ENCODE measurements around the gene FREY1.
A peak's percentile ranks its signal among the peaks of the same experiment; 100 is the strongest.

The FREY1 gene

DNA sequence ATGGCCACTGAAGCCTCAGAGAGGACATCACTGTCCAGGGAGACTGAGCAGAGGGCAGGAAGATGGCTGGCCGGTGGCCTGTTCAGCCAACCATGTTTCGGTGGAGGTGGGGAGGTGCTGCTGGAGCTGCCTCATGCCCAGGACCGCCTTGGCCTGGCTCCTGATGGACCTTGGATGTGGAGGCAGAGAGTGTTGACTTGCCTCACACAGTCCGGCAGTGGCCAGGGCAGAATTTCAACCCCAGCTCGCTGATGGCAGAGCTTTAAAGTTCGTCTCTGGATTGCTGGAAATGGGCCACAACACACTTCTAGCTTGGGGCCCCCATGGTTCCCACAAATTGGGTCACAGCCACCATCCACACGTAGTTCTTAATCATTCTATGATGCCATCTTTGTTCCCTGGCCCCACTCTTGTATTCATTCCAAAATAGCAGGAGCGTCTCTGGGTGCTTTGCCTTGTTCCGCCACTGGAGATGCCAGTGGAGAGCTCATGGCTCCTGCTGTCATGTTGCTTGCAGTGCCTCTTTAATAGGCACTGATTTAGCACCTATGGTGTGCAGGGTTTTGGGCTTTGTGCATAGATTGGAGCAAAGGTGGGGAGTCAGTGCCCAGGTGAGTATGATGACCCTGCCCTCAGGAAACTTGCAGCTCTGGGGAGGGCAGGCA lies 16.1 kb downstream of the FREY1 start:
- DNase-seq = no peak

DNA sequence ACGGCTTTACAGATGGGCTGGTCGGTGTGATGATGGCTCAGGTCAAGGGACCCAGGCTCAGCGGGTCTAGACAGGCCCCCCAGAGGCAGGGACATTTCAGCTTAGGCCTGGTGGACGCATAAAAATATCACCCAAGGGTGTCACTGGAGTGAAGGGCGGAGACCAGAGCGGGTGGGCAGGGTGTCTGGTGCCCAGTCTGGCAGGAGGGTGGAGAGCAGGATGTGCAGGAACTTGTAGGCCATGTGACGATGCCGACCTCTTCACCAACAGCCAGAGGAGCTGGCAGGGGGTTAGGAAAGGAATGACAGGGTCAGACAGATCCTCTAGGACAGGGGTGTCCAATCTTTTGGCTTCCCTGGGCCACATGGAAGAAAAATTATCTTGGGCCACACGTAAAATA lies 17.1 kb downstream of the FREY1 start:
- DNase-seq = no peak

DNA sequence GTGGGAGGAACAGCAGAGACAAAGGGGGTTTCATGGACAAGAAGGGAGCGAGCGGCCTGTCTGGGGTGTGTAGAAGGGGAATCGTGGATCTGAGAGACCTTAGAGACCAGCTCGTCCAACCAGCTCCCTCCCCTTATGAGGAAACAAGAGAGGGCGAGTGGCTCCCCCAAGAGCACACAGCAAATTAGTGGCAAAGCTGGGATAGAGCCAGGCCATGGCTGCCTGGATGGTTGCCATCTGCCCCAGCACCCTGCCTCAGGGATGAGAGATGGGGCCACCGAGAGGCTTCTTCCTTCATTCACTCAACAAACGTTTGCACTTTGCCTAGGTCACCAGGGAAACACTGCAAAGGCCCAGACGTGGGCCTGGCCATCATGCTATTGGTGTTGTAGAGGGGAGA lies 17.5 kb downstream of the FREY1 start:
- DNase-seq = no peak

DNA sequence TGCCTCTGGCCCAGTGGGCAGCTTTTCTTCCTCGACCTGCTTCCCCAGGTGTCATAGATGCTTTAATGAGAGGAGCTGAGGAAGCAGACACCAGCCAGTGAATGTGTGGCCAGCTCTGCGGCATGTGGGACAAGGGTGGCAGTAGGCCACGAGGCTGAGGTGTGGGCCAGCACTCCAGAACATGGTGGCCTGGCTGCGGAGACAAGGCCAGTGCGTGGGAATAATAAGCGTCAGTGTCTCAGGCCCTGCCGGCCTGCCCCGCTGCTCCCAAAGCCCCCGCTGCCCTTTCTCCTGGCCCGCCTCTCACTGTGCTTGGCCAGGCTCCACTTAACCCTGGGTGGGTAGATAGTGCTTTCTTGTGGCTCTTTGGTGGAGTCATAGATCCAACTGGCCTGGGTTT lies 19.5 kb downstream of the FREY1 start:
- no peak for DNase-seq

DNA sequence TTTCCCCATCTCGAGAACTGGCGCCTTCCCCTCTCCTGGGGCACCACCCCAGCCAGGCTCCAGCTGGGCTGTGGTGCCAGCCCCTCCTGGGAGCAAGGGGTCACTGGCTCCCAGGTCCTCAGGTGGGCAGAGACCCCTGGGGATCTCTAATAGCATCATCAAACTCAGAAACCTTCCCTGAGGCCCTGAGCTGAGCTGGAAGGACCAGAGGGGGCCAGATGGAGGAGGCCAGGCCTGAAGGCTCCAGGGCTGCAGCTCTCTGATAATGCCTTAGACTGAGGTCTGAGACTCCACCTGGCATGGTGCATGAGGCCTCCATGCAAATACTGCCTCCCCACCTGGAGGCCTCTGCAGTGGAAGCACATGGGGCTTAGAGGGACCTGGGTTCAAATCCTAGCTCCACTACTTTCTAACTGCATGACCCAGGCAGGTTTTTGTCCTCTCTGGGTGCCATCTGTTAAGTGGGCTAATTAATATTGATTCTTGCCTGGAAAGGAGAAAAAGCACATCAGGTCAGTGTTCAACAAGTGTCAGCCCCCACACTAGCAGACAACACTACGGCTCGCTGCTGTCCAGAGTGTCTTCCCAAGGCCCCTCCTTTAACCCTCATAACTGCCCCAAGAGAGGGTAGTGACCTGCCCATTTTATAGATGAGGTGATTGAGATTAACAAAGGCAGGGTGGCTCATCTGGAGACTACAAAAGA lies 20.1 kb downstream of the FREY1 start:
- DNase-seq = no peak

DNA sequence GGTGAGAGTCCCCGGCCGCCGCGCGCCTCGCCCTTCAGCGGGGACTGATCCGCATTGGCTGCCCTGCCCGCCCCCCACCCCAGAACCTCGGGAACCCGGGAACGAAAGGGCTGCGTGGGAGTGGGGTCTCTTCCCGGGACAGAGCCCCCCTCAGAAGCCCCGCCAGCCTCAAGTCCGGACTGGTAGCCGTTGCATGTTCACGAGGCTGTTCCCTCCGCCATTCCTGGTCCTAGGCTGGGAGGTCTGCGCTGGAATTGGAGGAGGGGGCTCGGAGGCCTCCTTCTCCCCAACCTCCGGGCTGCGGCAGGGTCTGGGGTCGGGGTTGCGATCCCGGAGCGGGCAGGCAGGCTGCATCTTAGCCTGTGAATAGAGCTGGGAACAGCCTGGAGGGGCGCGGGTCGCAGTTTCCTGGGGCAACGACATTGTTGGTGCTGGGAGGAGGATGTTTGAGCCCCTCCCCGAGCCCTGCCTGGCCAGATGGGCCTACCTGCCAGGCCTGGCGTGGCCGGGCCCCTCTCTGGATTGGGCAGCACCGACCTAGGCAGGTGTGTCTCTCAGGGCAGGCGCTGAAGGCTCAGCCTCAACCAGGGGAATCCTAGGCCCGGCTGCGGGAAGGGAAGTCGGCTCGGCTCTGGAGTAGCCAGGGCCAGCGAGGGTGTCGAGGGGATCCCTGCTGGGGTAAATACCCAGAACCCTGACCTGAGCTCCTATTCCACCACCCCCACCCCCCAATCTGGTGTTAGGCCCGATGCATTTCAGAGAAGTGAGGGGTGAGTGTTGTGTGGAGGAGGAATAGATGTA lies 20.9 kb downstream of the FREY1 start:
- no peak for DNase-seq

DNA sequence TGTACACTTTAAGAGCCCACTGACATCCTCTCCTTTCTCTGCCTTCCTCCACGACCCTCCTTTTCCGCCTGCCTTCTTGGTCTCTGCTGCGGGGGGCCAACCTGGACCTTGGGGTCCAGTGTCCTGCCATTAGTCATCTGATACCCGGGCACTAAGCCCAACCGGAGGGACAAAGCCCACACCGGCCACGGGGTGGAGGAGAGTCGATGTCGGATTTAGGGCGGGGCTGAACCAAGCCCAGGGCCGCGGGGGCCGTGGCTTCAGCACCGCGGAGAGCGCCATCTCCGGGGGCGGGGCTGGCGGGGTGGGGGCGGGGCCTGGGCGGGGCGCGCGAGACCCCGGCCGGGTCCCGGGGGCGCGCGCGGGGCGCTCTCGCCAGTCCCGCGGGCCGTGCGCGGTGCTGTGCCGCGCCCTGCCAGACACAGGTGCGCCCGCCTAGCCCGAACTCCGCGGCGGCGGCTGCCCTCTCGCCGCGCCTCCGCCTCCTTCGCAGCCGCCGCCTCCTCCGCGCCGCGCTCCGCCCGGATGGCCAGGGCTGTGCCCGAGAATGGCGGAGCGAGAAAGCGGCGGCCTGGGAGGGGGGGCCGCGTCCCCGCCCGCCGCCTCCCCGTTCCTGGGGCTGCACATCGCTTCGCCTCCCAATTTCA lies 21.7 kb downstream of the FREY1 start, which contains the start of gene MAPK8IP1:
Gene MAPK8IP1 (plus strand): TSS at position 378 of the 647 bp plus-strand sequence. CDS start 170 bp downstream, at position 548.
- peak; percentile 2 for DNase-seq

DNA sequence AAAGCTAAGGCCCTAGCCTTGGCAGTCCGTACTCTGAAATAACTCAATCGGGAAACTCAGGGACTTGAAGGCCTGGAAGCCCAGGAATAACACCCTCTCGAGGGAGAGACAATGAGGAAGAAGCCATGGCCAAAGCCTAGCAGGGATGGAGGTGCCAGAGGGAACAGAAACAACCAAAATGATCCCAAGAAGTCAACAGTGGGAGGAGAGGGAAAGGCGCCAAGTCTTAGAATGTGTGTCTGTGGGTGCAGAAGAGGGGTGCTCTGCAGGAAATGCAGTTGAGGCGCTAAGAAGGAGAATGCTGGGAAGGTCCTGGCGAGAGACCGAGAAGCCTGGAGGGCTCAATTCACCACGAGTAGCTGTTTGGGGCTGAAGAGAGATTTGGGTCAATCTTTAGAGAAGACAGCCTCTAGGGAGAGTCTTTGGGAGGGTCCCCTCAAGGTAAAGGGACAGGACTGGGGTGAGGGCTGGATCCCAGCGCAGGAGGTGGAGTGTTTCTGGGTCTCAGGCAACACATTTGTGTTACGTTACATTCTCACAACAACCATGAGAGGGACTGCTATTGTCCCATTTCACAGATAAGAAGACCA lies 22.4 kb downstream of the FREY1 start:
- no peak for DNase-seq

DNA sequence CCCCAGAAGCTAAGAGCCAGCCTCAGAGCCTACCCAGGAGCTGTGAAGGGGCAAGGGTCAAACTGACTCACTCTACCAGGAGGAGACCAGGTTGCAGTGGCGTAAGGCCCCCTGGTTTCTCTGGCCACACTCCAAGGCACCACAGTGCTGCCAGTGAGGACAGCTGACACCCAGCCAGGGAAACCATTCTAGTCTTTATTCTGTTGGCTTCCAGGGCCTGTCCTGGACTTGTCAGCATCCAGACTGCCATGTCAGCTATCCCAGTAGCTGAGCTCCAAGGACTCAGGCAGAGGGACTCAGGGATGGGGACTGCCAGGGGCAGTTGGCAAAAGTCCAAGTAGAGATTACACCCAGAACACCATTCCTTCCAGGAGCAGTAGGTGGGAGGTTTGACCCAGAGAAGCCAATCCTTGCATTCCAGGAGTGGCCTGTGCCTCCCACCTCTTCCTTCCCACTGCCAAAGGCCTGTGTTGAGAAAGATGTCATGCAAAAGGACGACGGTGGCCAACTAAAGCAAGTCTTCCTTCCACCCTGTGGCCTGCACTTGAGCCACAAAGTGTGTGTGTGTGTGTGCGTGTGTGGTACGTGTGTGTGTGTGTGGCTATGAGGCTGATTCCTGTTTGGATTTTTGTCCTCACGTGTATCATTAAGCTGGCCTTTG lies 25.2 kb downstream of the FREY1 start:
- no peak for DNase-seq

DNA sequence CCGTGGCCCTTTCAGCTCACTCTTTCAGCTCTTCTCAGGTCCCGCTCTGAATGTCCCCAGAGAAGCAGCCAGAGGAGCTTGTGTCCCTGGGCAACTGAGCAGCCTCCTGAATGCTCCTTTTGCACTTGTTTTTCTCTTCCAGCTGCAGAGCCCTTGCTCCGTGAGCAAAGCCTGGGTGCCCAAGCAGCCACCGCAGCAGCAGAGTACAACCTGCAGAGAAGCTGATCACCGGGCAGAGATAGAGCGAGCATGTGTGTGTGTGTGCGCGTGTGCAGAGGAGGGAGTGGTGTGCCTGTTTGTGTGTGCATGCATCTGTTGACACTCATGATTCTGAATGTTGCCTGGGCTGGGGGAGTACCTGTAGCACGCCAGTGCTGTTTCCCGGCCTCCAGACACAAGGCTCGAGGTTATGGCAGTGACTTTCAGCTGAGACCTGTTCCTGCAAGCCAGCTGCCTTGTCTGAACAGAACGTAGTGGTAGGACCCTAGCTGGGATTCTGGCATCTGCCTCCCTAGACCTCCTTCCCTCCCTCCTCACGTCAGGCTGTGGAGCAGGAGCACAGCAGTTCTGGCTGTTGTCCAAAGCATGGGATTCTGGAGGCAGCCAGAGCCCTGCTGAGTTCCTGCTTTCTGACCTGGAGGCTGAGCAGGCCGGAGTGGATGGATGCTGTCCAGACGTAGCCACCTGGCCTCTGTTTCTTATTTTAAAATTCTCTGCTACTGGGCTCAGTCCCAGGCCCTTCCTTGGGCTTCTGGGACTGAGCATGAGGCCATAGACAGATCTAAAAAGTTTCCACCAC lies 26.1 kb downstream of the FREY1 start:
- no peak for DNase-seq

DNA sequence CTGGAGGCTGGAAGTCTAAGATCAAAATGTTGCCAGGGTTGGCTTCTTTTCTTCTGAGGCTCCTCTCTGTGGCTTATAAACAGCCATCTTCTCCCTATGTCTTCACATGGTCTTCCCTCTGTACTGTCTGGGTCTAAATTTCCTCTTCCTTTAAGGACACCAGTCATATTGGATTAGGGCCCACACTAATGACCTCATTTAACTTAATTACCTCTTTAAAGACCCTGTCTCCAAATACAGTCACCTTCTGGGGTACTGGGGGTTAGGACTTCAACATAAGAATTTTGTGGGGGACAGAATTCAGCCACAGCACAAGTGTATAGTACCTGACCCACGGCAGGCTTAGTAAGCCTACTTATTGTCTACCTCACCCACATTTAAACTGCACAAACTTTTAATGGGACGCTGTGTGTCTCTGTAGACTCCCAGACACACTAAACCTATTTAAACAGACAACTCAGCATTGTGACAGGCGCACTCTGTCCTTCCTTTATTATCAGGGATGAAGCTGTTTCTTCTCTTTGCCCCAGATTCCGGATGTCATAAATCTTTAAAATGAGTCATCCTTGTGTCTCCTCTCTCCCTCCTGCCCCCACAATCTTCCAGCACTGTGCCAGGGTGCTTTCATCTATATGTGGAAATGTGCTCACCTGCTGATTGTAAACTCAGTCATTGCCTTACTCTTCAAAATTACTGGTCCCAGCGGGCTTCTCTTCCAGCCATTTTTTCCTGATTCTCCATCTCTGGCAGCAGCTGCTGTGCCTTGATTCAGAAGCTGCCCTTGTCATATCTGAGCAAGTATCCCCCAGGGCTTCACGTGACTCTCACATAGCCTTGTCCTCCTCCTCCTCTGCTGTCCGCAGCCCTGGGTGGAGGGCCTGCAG lies 27.0 kb downstream of the FREY1 start:
- no peak for DNase-seq

DNA sequence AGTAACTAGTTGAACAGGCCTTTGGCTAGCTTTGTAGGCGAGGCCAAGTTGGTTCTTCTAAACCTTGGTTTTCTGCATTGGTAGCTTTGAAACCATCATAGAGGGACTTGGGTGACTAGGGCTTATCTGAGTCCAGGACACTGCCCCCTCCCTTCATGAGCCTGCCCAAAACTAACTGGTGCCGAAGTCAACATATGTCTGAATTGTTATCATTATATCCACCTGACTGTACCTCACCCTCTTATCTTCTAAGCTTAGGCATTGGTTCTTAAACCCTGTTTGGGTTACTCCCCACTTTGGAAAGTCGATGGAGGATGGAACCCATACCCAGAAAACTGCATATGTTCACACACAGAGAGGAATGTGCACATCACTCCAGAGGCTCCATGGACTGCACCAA lies 29.2 kb downstream of the FREY1 start:
- DNase-seq = no peak

DNA sequence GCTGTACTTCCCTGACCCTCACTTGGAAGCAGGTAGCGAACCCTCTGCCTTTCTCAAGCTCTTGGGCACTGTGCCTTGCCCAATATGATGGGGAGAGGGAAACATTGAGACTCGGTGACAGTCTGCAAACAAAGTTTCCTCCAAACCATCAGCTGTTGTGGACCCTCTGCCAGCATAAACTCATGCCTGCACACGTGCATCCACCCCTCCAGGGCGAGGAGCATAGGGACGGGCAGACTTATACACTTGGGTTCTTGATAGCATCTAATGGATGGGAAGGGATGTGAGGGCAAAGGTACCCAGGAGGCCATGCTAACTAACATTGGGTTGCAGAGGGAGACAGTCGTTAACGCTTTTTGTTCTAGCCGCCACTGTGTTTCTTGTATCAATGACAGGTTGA lies 29.9 kb downstream of the FREY1 start:
- DNase-seq = no peak

DNA sequence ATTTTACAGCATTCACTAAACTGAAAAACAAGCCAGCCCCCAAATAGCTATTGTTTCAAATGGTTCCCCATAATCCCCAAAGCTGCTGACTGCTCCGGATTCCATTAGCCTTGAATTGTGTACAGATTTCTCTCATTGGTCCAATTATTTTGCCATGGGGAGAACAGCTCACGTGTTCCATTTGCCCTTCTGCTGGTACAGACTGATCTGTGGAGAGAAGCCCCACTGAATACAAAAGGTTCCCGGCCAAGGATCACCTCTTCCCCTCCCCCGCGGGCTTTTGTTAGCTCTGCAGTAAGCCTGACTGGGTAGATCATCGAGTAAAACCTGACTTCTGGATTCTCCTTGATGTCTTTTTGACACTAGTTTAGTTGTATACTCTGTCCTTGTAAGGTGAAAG lies 30.7 kb downstream of the FREY1 start:
- no peak for DNase-seq

DNA sequence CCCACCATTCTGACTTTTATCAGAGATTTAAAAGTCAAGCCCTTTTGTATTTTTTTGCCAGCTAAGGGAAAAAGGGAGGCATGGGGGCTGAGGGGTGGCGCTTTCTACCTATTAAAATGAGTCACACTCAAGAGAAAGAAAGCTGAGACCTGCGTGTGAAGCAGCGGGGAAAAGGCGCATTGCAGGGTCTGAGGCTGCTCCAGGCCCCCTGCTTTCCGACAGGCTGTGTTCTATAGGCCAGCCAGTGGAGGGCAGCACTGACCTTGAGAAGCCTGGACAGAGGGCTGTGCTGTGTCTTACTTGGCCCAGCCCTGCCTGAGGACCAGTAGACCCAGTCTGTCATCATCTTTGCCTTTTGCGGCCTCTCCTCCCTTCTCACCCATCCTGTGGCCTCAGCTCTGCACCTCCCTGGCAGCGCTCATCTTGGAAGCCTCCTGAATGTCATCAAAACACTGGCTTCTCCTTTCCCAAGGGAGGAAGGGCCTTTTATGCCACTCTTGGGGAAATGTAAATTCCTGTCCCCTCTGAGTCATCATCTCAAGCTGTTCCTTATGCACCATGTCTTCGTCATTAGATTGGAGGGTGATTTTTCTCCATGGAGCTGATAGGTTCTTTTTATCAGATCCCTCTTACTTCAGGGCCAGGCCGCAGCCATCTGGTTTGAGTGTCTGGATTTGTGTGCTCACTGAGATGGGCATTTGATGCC lies 34.3 kb downstream of the FREY1 start:
- DNase-seq = peak; percentile 17

DNA sequence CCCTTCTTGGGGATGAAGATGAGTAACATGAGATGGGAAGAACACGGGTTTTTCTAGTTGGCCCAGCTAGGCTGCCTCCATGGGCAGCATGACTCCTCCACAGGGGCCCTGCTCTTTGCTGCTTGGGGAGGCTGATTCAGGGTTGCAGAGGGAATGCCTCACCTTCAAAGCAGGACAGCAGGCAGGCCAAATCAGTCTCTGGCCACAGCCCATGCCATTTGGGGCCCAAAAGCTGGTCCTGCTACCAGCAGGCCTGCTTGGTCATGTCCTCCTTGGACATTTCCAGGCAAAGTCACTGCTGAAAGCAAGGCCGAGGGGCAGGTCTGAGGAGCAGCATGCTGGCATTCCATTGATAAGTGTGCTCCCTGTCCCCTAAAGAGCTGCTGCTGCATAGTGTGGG lies 35.4 kb downstream of the FREY1 start:
- no peak for DNase-seq

DNA sequence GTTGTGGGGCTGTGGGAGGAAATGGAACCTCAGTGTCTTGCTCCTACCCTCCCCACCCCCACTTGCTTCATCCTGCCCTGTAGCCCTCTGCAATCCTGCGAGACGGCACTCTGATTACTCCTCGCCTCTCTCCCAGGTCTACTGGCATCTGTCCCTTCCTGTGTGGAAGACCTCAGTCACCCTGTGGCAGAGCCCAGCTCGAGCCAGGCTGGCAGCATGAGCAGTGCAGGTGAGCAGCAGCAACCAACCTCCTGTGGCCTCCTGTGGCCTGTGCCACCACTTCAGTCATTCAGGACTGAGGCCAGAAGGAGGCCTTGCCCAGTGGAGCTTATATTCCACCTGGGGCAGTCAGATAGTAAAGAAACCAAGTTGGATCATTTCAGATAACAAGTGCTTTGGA lies 36.4 kb downstream of the FREY1 start:
- DNase-seq = no peak

DNA sequence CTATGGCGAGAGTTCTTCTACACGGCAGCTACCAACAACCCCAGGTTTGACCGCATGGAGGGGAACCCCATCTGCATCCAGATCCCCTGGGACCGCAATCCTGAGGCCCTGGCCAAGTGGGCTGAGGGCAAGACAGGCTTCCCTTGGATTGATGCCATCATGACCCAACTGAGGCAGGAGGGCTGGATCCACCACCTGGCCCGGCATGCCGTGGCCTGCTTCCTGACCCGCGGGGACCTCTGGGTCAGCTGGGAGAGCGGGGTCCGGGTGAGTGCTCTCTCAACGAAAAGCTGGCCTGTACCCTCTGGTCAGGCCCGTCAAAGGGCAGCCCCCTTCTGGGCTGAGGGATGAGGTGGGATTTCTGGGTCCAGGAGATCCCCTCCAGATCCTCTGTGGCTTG lies 37.5 kb downstream of the FREY1 start:
- no peak for DNase-seq

DNA sequence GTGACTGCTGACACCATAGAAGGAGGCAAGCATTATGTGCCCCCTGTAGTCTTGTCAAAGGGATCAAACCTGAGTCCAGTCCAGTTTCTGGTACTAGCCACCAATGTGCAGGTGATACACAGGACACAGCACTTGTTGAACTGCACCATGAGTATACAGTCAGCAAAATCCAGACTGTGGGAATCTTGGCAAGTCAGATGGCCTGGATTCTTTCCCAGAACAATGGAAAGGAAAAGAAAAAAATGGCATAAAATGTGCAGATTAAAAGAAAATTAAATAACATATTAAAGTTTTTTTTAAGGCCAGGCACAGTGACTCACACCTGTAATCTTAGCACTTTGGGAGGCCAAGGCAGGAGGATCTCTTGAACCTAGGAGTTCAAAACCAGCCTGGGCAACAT lies 43.0 kb downstream of the FREY1 start:
- DNase-seq = no peak

All from NCI-H524 treated with DMSO at 0.1 percent for 48 hours (cell line).